C4-2B (cell line): Measurements from ENCODE around the gene PPP1R27.
"Not testable (repeated sequence)": the region's sequence is repeated elsewhere in the genome, so short reads cannot be mapped to it uniquely, and the experiment has no call there.

Source experiments
- H3K27ac ChIP-seq: fragments of 450-650 bp; 2 replicates; pipeline ENCODE4 v1.5.1; 2017
- CTCF ChIP-seq: fragments of 450-650 bp; conservative IDR thresholded peaks from 2 replicates; pipeline ENCODE4 v1.5.1; 2017; ENCODE audit warnings: mild to moderate bottlenecking
- ZFX ChIP-seq: fragments of 450-650 bp; IDR thresholded peaks from 2 replicates; pipeline ENCODE4 v1.6.1; 2017

Gene PPP1R27

GRCh38 chr17:81843713-81844326 is 9.0 kb upstream of the PPP1R27 start:
- TF ChIP-seq ZFX (no peak), CTCF (no peak)
- no peak overlapping the region for H3K27ac ChIP-seq

GRCh38 chr17:81842725-81843504 is 8.1 kb upstream of the PPP1R27 start:
- no peak overlapping the region for H3K27ac ChIP-seq
- TF ChIP-seq ZFX (no peak), CTCF (no peak)

GRCh38 chr17:81842378-81842724 is 7.5 kb upstream of the PPP1R27 start:
- TF ChIP-seq ZFX (no peak), CTCF (no peak)
- H3K27ac ChIP-seq: no peak overlapping the region

GRCh38 chr17:81841866-81842265 is 7.0 kb upstream of the PPP1R27 start:
- TF ChIP-seq CTCF (no peak), ZFX (no peak)
- peak overlapping the region; percentile 10; the same call in 1 of the 2 replicates for H3K27ac ChIP-seq

- TF ChIP-seq CTCF (no peak), ZFX (no peak)
- peak overlapping the region; percentile 10; the same call in 1 of the 2 replicates for H3K27ac ChIP-seq
Measured at GRCh38 chr17:81840826-81841778, 6.3 kb upstream of the PPP1R27 start.

- not testable (repeated sequence) for H3K27ac ChIP-seq
Measured at GRCh38 chr17:81840059-81840458, 5.2 kb upstream of the PPP1R27 start.

- no peak overlapping the region for H3K27ac ChIP-seq
- TF ChIP-seq ZFX: no peak
- no peak for TF ChIP-seq CTCF
Measured at GRCh38 chr17:81839301-81839700, 4.5 kb upstream of the PPP1R27 start.
